ENCODE measurements around the gene TBX6.
"Not testable (repeated sequence)": the region's sequence is repeated elsewhere in the genome, so short reads cannot be mapped to it uniquely, and the experiment has no call there.

TBX6 gene

GRCh38 chr16:30065943-30066760 lies 25.6 kb downstream of the TBX6 start:
- DNase-seq, result peak; percentile 50 to 73

DNA sequence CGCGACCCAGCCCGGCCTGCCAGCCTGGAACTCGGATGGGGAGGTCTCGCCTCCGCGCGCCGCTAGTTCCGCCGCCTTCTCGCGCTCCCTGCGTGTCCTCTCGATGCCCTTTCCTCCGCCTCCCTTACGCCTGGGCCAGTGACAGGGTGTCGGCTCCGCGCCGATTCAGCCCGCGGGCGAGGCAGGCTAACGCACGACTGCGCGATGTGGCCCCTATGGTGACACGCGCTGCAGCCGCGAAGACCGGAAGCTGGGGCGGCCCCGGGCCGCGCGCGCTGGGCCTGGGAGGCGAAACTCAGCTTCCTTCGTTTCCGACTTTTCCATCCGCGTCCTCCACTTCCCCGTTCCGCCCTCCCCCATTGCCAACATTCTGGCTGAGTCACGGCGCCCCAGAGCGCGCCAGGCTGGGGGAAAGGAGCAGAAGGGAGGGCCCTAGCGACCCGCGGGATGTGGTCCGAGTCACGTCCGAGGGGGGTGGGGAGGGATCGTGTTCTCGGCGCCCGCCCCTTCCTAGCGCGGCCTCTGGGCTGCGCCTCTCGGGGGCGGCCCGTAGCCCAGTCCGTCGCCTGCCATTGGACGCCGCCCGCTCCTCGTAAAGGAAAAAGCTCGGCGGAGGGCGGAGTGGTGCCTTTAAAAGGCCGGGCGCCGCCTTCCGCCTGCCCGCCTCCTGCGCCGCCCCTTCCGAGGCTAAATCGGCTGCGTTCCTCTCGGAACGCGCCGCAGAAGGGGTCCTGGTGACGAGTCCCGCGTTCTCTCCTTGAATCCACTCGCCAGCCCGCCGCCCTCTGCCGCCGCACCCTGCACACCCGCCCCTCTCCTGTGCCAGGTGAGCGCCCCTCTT lies 26.4 kb downstream of the TBX6 start, which contains the start of gene ALDOA:
TSS of gene ALDOA (plus strand) at position 659 of the 841 bp plus-strand sequence. CDS start 1,138 bp downstream, outside the sequence.
- DNase-seq, result peak; percentile 98 to 99

GRCh38 chr16:30064729-30065101 lies 27.0 kb downstream of the TBX6 start:
- DNase-seq, result no peak

- DNase-seq, result peak in 1 of 2 donors; percentile 49
Measured at GRCh38 chr16:30063893-30064728, 27.6 kb downstream of the TBX6 start.

GRCh38 chr16:30063278-30063892 lies 28.3 kb downstream of the TBX6 start:
- no peak for DNase-seq

GRCh38 chr16:30060836-30061554 lies 30.7 kb downstream of the TBX6 start:
- no peak for DNase-seq

GRCh38 chr16:30060346-30060745 lies 31.4 kb downstream of the TBX6 start:
- DNase-seq, result no peak

- peak; percentile 33 to 49 for DNase-seq
Measured at GRCh38 chr16:30054959-30055553, 36.7 kb downstream of the TBX6 start.

DNA sequence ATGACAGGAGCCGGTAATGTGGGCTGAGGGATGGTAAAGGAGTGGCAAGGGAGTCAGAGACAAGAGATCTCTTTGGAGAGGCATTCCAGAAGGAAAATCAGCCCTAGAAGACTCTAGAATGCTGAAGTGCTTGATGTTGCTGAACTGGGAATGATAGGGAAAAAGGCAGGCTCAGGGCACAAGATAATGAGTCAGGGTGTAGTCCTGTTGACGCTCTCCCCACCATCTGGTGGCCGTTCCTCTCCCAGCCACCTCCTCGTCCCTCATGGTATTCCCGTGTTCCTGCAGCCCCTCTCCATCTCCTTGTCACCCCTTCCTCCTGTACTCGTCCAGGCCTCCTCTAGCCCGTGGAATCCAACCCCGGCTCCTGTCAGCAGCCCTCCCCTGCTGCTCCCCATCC lies 37.3 kb downstream of the TBX6 start:
- DNase-seq, result no peak

DNA sequence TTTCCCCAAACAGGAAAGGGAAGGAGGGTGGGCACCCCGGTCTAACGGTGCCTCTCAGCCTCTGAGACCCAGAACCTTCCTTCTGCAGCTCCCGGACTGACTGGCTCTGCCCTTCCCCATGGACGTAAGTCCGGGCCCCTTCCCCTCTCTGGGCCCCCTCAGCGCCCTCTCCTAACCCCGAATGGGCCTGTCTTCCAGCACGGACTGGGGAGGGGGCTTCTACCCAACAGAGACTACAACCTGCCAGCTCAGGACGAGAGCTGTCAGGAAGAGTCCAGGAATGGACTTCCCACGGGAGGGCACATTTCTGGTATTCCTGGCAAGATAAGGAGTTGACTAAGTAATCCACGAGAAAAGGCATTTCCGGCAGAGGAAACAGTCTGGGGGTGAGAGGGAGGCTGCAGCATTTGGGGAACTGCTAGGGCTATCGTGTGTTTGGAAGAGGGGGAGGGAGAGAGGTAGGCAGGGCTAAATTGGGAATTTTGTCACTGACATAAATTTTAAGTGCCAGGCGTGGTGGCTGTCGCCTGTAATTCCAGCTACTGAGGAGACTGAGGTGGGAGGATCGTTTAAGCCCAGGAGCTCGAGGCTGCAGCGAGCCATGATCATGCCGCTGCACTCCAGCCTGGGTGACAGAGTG lies 38.2 kb downstream of the TBX6 start:
- DNase-seq, result peak in 1 of 2 donors; percentile 44

- peak; percentile 92 to 94 for DNase-seq
Measured at GRCh38 chr16:30052671-30053372, 38.9 kb downstream of the TBX6 start.

- no peak for DNase-seq
Measured at GRCh38 chr16:30051518-30051917, 40.2 kb downstream of the TBX6 start.

DNA sequence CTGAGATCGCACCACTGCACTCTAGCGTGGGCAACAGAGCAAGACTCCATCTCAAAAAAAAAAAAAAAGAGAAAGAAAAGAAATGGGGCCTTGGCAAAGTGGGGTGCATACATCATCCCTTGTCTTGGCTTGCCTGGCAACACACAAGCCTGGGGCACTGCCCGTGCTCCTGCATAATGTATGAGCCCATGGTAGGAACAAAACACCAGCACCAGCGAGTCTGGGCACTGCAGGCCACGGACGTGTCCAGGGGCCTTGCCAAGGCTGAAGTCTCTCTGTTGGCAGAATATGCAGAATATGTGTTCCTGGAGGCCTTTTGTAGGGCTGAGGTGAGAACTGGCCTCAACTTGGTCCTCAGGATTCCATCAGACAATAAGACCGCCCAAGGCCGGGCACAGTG lies 41.9 kb downstream of the TBX6 start:
- no peak for DNase-seq

- DNase-seq, result no peak
Measured at GRCh38 chr16:30046588-30046987, 45.1 kb downstream of the TBX6 start.

DNA sequence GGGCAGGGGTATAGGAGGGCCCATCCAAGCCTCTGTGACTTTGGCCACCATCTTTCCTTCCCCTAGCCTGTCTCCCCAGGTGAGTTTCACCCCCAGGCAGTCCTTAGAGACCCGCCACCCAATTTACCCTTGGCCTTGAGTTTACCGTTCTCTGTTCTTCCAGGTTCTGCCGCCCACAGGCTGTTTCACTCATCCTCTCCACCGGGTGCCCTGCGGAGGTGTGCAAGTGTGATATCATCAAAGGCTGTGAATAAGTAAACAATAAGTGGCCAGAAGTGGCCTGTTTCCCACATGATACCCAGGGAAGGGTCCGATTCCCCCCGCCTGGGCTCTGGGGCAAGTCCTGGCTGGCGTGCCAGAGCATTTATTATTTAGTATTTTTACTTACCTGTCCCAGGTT lies 45.5 kb downstream of the TBX6 start:
- no peak for DNase-seq

DNA sequence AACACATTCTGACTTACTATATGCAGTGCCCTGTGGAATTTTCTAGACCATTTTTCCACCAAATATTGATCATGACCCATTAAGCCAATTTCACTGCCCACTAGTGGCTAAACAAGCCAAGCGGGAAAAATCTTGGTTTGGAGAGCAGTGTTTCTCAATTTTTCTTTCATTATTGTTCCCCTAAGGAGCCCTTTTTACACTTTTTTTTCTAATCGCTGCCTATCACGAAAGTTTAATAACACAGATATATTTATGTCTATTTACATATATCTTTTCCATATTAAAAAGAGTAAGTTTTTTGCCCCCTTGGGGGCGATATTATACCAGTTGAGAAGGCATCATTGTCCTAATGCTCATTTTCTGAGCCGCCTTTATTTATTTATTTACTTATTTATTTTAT lies 49.9 kb downstream of the TBX6 start:
- peak; percentile 31 to 56 for DNase-seq

- not testable (repeated sequence) for DNase-seq
Measured at GRCh38 chr16:30040690-30041089, 51.0 kb downstream of the TBX6 start.

DNA sequence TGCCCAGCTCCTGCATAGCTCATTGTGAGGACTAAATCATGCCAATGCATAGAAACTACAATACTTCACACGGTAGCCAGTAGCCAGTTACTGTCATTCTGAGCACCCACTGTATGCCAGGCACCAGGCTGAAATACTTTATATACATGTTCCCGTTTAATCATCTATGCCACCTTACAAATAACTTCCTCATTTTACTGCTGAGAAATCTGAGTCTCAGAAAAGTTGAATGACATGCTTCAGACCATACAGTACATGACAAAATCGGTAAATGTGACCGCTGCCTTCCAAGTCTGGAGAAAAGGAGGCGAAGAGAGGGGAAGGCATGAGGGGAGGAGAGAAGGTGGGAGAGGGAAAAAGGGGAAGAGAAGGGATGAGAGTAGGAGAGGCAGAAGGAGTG lies 51.5 kb downstream of the TBX6 start:
- peak; percentile 27 to 56 for DNase-seq

Data from inflammatory macrophage (primary cell).